Stomach (tissue), 4 donors: ENCODE measurements around the gene TBRG4.

Source experiments
- CTCF ChIP-seq, 7 experiments: fragments of 450-650 bp in 4 of 7; fragments of 200-600 bp in 3 of 7; sonication (generic) in 3 of 7; IDR thresholded peaks; one replicate each; pipeline ENCODE4 v1.5.1; 2016 to 2019; ENCODE audit warnings: antibody characterized with exemption in 7 of 7, control low read depth in 2 of 7, mild to moderate bottlenecking in 1 of 7
- POLR2A ChIP-seq, 4 donors: fragments of 450-650 bp; IDR thresholded peaks; one replicate each; pipeline ENCODE4 v1.6.1; 2016; ENCODE audit warnings: antibody characterized with exemption in 4 of 4, control low read depth in 2 of 4, mild to moderate bottlenecking in 1 of 4, moderate library complexity in 1 of 4
- POLR2AphosphoS5 ChIP-seq, 3 donors: sonication (generic); formaldehyde crosslinking; IDR thresholded peaks; one replicate each; pipeline ENCODE4 v1.6.1; 2016; ENCODE audit warnings: antibody characterized with exemption in 3 of 3

GRCh38 chr7:45075871-45076796 lies 35.4 kb downstream of the TBRG4 start:
- no peak for TF ChIP-seq POLR2A (IDR thresholded peaks at IDR 0.05)
- TF ChIP-seq CTCF (IDR thresholded peaks at IDR 0.05), result no peak
- no peak for TF ChIP-seq POLR2AphosphoS5 (IDR thresholded peaks at IDR 0.05)
